ENCODE results near the gene GCN1. TPM values are rescaled to one million over a fixed set of nuclear protein-coding genes. Genes with fewer than 3 reads are reported as not detected.

Gene GCN1
- total and polyA plus RNA-seq, 10 of the 15 experiments (the other 5 are each of a cell fraction or from before 2014, with no cell fraction given): 10.8 to 150 (median 58.3) TPM

DNA sequence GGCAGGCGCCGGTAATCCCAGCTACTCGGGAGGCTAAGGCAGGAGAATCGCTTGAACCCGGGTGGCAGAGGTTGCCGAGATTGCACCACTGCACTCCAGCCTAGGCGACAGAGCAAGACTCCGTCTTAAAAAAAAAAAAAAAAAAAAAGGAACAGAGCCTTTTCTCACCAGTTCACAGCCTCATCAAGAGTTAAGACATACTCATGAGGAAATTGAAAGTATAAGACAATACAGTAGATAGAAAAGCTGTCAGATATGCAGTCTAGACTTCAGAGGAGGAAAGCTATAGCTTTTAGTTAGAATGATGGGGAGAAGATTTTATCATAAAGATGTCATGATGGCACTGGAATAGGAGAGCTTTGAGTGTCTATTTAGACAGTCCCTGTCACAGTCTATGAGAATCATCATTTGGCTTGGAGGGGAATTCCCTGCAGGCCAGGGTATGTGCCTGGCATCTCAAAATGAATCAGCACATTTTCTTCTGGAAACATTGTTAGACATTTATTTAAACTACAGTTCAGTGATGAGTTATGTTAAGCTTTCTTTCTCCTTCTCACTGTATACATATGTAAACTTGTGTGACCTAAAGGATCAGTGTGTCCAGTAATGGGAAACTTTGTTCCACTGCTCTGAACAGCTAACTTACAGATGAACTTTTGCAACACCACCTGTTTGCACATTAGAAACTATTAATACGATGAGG lies 75.1 kb downstream of the GCN1 start (continued):
- TF ChIP-seq BCL3 (IDR thresholded peaks at IDR 0.05; ENCODE audit: borderline replicate concordance, insufficient read depth, low read depth, low read length, poor library complexity, severe bottlenecking) (peak; percentile 82), RB1 (IDR thresholded peaks at IDR 0.05; ENCODE audit: borderline replicate concordance) (0 out of 2 replicates have a peak, but pooled peaks have one; percentile 21)

- 44% methylated on average over 11 of the region's 11 CpGs for WGBS (ENCODE audit: insufficient coverage, insufficient replicate concordance, low lambda C conversion rate, missing lambda C conversion rate)
- in situ Hi-C loops (cut with MboI): no loop called here
- Histone ChIP-seq H3K9me3 (replicated peaks; ENCODE audit: control insufficient read depth, insufficient read depth, low read length) (no peaks in the 10 kb centered on the region), H2AFZ (ENCODE audit: control insufficient read depth, low read depth, low read length) (no peak overlapping the region), H3K27me3 (replicated peaks in 1 of 2; ENCODE audit: control insufficient read depth in 2 of 2, insufficient read depth in 2 of 2, low read length in 1 of 2) (no peaks in the 10 kb centered on the region), H3K27ac (ENCODE audit: control insufficient read depth, insufficient read depth) (peak overlapping the region; percentile 97), H3K9ac (ENCODE audit: control insufficient read depth, insufficient read depth, low read length) (peak overlapping the region; percentile 84), H3K36me3 (ENCODE audit: control insufficient read depth in 2 of 2, insufficient read depth in 2 of 2, low read length in 1 of 2) (peaks cover 0 to 13% of the 10 kb centered on the region in 2 experiments; a peak in 1 of 4 replicates), H3K4me2 (ENCODE audit: control insufficient read depth, insufficient read depth) (peak overlapping the region; percentile 99), H4K20me1 (ENCODE audit: control insufficient read depth, insufficient read depth) (peaks cover 12% of the 10 kb centered on the region), H3K79me2 (ENCODE audit: control insufficient read depth, insufficient read depth, low read length) (peaks cover 61% of the 10 kb centered on the region), H3K4me1 (ENCODE audit: control insufficient read depth, insufficient read depth, low read length) (peaks cover 54% of the 10 kb centered on the region), H3K4me3 (peak overlapping the region; percentile 76)
- intact Hi-C loops (cut with micrococcal nuclease; ENCODE audit: unreplicated experiment): loop anchor here (2.0 to 10.0 kb wide), 3 partner anchors 14 to 146 kb away; partner anchors contain the start of genes GCN1 and PXN
- ChIA-PET SMC1A (ENCODE audit: uncharacterized antibody, unreplicated experiment) (interaction anchor here (1.0 to 9.8 kb wide), 11 partner anchors 8 to 104 kb away, joined by 3 to 142 read pairs (median 15); partner anchors contain the start of gene RPLP0), CTCF (interaction anchor here (0.8 to 6.4 kb wide), 9 partner anchors 7 to 130 kb away, joined by 3 to 61 read pairs (median 7); partner anchors contain the start of genes BICDL1 and RPLP0), RAD21 (ENCODE audit: unreplicated experiment) (interaction anchor here (1.4 to 9.6 kb wide), 7 partner anchors 8 to 83 kb away, joined by 3 to 118 read pairs (median 29); partner anchors contain the start of gene RPLP0), POLR2A (interaction anchor here (0.6 to 10.4 kb wide), 16 partner anchors 8 to 251 kb away, joined by 3 to 141 read pairs (median 8); partner anchors contain the start of genes BICDL1 and RPLP0)
- BruUV-seq (replicated peaks): no TSS peak
- FAIRE-seq (no peak), DNase-seq (ENCODE audit: low read depth, low spot score) (no peak), ATAC-seq (peak; percentile 12)
- no peak for TF ChIP-seq CBX5 (IDR thresholded peaks at IDR 0.05; ENCODE audit: low read depth)
- no peak for TF ChIP-seq MEF2B (IDR thresholded peaks at IDR 0.05; ENCODE audit: partially characterized antibody, poor library complexity, severe bottlenecking)
- no peak for TF ChIP-seq TCF12 (IDR thresholded peaks at IDR 0.05; ENCODE audit: low read depth, low read length)
- TF ChIP-seq STAT3 (IDR thresholded peaks at IDR 0.05; ENCODE audit: low read depth, low read length): no peak
- TF ChIP-seq, protein P1, sequence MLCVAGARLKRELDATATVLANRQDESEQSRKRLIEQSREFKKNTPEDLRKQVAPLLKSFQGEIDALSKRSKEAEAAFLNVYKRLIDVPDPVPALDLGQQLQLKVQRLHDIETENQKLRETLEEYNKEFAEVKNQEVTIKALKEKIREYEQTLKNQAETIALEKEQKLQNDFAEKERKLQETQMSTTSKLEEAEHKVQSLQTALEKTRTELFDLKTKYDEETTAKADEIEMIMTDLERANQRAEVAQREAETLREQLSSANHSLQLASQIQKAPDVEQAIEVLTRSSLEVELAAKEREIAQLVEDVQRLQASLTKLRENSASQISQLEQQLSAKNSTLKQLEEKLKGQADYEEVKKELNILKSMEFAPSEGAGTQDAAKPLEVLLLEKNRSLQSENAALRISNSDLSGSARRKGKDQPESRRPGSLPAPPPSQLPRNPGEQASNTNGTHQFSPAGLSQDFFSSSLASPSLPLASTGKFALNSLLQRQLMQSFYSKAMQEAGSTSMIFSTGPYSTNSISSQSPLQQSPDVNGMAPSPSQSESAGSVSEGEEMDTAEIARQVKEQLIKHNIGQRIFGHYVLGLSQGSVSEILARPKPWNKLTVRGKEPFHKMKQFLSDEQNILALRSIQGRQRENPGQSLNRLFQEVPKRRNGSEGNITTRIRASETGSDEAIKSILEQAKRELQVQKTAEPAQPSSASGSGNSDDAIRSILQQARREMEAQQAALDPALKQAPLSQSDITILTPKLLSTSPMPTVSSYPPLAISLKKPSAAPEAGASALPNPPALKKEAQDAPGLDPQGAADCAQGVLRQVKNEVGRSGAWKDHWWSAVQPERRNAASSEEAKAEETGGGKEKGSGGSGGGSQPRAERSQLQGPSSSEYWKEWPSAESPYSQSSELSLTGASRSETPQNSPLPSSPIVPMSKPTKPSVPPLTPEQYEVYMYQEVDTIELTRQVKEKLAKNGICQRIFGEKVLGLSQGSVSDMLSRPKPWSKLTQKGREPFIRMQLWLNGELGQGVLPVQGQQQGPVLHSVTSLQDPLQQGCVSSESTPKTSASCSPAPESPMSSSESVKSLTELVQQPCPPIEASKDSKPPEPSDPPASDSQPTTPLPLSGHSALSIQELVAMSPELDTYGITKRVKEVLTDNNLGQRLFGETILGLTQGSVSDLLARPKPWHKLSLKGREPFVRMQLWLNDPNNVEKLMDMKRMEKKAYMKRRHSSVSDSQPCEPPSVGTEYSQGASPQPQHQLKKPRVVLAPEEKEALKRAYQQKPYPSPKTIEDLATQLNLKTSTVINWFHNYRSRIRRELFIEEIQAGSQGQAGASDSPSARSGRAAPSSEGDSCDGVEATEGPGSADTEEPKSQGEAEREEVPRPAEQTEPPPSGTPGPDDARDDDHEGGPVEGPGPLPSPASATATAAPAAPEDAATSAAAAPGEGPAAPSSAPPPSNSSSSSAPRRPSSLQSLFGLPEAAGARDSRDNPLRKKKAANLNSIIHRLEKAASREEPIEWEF (IDR thresholded peaks at IDR 0.05; ENCODE audit: insufficient replicate concordance, low read depth, low read length): no peak
These were observed 76.0 kb downstream of the GCN1 start for GRCh38 chr12:120118321-120119061.
